Stimulated activated CD8-positive, alpha-beta memory T cell treated with anti-CD3 and anti-CD28 coated beads, Interleukin-4, amount 100 ng/mL, for 48 hours (primary cell): ENCODE measurements around the gene SRCIN1.
A peak's percentile ranks its signal among the peaks of the same experiment; 100 is the strongest.
"Not testable (repeated sequence)": the region's sequence is repeated elsewhere in the genome, so short reads cannot be mapped to it uniquely, and the experiment has no call there.

Experiments used
- DNase-seq: peaks from one replicate; pipeline ENCODE4 v3.0.0-alpha.2; 2020

SRCIN1 gene

GRCh38 chr17:38605841-38606645 lies at the start of gene SRCIN1:
Gene SRCIN1 (minus strand): TSS chr17:38605952. CDS start chr17:38605705, 247 bp downstream.
- DNase-seq: peak; percentile 79

GRCh38 chr17:38654411-38655398 lies 49.0 kb upstream of the SRCIN1 start:
- DNase-seq: no peak

- DNase-seq: no peak
These were observed 47.9 kb upstream of the SRCIN1 start for GRCh38 chr17:38653679-38654078.

GRCh38 chr17:38653230-38653629 lies 47.5 kb upstream of the SRCIN1 start:
- no peak for DNase-seq

GRCh38 chr17:38650653-38651173 lies 45.0 kb upstream of the SRCIN1 start:
- DNase-seq: not testable (repeated sequence)

GRCh38 chr17:38637951-38638350 lies 32.2 kb upstream of the SRCIN1 start:
- no peak for DNase-seq

GRCh38 chr17:38636054-38636453 lies 30.3 kb upstream of the SRCIN1 start:
- DNase-seq: no peak

- no peak for DNase-seq
These were observed 26.6 kb upstream of the SRCIN1 start for GRCh38 chr17:38632334-38632733.

- no peak for DNase-seq
These were observed 22.7 kb upstream of the SRCIN1 start for GRCh38 chr17:38628441-38628840.

- DNase-seq: no peak
These were observed 22.2 kb upstream of the SRCIN1 start for GRCh38 chr17:38627957-38628356.

- not testable (repeated sequence) for DNase-seq
These were observed 21.0 kb upstream of the SRCIN1 start for GRCh38 chr17:38626606-38627226.

- no peak for DNase-seq
These were observed 19.7 kb upstream of the SRCIN1 start for GRCh38 chr17:38625482-38625881.

- DNase-seq: not testable (repeated sequence)
These were observed 19.1 kb upstream of the SRCIN1 start for GRCh38 chr17:38624782-38625355.

GRCh38 chr17:38621538-38621937 lies 15.8 kb upstream of the SRCIN1 start:
- no peak for DNase-seq

- no peak for DNase-seq
These were observed 15.0 kb upstream of the SRCIN1 start for GRCh38 chr17:38620551-38621277.

GRCh38 chr17:38619937-38620550 lies 14.3 kb upstream of the SRCIN1 start:
- DNase-seq: no peak

- no peak for DNase-seq
These were observed 13.7 kb upstream of the SRCIN1 start for GRCh38 chr17:38619451-38619795.

- no peak for DNase-seq
These were observed 12.4 kb upstream of the SRCIN1 start for GRCh38 chr17:38617967-38618760.

GRCh38 chr17:38617074-38617860 lies 11.5 kb upstream of the SRCIN1 start:
- no peak for DNase-seq

GRCh38 chr17:38616361-38616760 lies 10.6 kb upstream of the SRCIN1 start:
- no peak for DNase-seq
